GM19193 (cell line): ENCODE data around the gene CSTF1.

ENCODE experiments used
- POLR2A ChIP-seq: IDR thresholded peaks from 4 replicates; pipeline ENCODE4 v1.6.1; 2011; ENCODE audit not compliant: insufficient read depth, insufficient read length; ENCODE audit errors: extremely low read depth

The CSTF1 gene

DNA sequence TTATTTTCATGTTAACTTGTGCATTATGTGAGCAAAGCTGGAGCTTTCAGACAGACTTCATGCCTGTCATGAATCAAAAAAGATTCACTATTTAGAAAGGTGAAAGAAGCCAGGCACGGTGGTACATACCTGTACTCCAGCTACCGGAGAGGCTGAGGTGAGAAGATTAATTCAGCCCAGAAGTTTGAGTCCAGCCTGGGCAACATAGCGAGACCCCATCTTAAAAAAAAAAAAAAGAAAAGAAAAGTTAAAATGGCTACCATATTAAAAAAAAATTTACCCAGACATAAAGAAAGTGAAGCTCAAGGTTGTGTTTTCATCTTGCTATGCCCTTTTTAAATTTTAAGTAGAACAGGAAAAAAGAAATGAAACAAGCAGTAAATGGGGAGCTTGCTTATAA lies 20.5 kb downstream of the CSTF1 start:
- no peak for TF ChIP-seq POLR2A

- TF ChIP-seq POLR2A: no peak
Observed at GRCh38 chr20:56414842-56415765, 22.7 kb downstream of the CSTF1 start.

GRCh38 chr20:56417402-56417801 lies 25.0 kb downstream of the CSTF1 start:
- no peak for TF ChIP-seq POLR2A

GRCh38 chr20:56417911-56418310 lies 25.5 kb downstream of the CSTF1 start:
- no peak for TF ChIP-seq POLR2A

DNA sequence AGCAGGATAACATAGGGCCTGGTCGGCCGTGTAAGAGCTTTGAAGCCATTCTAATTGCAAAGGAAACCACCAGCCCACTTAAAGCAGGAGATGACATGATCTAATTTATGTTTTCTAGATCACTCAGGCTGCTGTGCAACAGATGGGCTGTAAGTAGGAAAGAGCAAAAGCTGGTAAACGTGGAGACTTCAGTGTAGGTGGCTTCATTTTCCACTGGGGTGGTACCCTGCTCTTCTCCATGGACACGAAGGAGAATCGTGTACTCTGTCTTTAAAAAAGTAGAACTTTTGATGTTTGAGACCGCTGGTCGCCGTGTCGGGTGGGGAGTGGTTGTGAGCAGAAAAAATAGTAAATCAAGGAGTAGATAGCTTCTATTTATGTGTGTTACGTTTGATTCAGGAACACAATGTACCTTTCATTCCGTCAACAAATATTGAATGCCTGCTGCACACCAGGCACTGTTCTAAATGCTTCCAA lies 26.0 kb downstream of the CSTF1 start:
- TF ChIP-seq POLR2A: no peak

- no peak for TF ChIP-seq POLR2A
Observed at GRCh38 chr20:56420028-56420427, 27.6 kb downstream of the CSTF1 start.

GRCh38 chr20:56420940-56421688 lies 28.7 kb downstream of the CSTF1 start:
- no peak for TF ChIP-seq POLR2A

DNA sequence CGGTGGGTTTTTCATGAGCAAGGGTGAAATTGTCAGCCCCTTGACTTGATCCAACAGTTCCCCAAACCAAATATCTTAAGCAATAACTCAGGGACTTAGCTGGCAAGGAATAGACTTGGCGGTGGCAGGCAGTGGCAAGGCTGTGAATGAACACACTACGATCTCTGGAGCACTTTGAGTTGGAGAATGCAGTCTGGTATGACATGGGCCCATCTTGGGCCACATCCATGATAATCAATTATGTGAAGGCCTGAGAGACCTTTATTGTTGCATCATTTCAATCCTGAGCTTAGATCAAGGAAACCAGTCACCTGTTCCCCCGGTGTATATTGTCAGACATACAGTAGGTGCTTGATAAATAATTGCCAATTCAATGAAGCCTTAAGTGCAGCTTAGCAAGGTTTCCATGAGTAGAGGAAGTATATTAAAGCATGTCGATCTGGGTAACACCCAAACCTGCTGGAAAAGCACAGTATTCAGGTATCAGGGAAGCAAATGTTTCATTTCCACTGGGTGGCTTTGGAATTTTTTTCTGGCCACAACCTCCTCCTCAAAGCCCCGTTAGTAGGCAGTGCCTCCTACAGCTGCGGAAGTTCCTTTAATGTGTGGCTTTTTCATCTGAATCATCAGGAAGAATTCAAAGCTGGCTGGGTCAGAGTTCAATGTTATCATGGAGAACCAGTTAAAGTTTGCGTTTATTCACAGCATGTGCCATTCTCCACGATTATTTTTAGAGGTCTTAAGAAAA lies 29.8 kb downstream of the CSTF1 start:
- TF ChIP-seq POLR2A: no peak

GRCh38 chr20:56422824-56423189 lies 30.4 kb downstream of the CSTF1 start:
- no peak for TF ChIP-seq POLR2A

- TF ChIP-seq POLR2A: no peak
Observed at GRCh38 chr20:56423211-56423610, 30.8 kb downstream of the CSTF1 start.

GRCh38 chr20:56423886-56424285 lies 31.4 kb downstream of the CSTF1 start:
- TF ChIP-seq POLR2A: no peak

GRCh38 chr20:56424931-56425330 lies 32.5 kb downstream of the CSTF1 start:
- no peak for TF ChIP-seq POLR2A

DNA sequence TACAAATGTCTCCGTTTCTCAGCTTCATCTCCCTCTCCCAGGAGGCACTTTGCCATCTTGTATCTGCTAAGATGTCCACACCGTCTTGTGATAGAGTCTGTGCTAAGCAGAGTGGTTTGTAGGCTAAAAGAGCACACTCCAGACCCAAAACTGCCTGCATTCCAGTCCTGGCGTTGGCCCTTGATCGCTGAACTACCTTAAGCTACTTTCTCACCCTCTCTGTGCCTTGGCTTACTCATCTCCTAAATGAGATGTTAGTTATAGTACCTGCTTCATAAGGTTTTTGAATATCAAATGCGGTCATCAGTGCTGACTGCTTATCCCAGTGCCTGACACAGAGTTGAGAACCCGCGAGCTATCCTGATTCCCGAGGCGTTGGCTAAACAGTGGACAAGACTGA lies 33.6 kb downstream of the CSTF1 start:
- TF ChIP-seq POLR2A: no peak

- no peak for TF ChIP-seq POLR2A
Observed at GRCh38 chr20:56426926-56427325, 34.5 kb downstream of the CSTF1 start.

DNA sequence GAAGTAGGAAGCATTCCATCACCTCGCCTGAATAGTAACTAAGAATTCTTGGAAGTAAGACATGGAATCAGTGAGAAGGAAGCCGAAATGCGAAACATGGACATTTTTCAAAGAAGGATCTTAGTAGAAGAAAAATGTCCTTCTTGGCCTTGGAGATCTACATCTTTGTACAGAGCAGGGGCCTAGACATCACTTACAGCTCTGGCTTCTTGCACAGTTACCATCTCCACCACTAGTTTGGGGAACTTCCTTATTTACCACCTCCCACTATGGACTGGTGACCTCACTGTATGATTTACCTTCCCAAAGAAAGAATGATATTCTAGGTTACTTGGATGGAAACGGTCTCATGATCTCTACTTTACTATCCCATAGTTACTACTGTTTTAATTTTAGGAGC lies 35.4 kb downstream of the CSTF1 start:
- TF ChIP-seq POLR2A: no peak
